Activated T-cell treated with anti-CD3 and anti-CD28 coated beads for 48 hours (primary cell): ENCODE results near the gene FFAR2.
A peak's percentile ranks its signal among the peaks of the same experiment; 100 is the strongest.

Experiments
- DNase-seq: peaks from one replicate; pipeline ENCODE4 v3.0.0-alpha.2; 2020; ENCODE audit warnings: low read depth

Gene FFAR2

GRCh38 chr19:35488677-35489076 is 40.6 kb downstream of the FFAR2 start:
- no peak for DNase-seq

- DNase-seq: no peak
These were observed 42.3 kb downstream of the FFAR2 start, which contains the start of gene KRTDAP for GRCh38 chr19:35490364-35490763. Gene KRTDAP, minus strand, starts transcription at chr19:35490464. Its CDS starts 22 bp downstream, at chr19:35490442.

- no peak for DNase-seq
These were observed 43.8 kb downstream of the FFAR2 start for GRCh38 chr19:35491836-35492360.

- DNase-seq: no peak
These were observed 45.9 kb downstream of the FFAR2 start for GRCh38 chr19:35493971-35494370.

- peak; percentile 75 for DNase-seq
These were observed 47.3 kb downstream of the FFAR2 start for GRCh38 chr19:35495107-35496064.

GRCh38 chr19:35497406-35497805 is 49.3 kb downstream of the FFAR2 start:
- DNase-seq: no peak

GRCh38 chr19:35498220-35498619 is 50.2 kb downstream of the FFAR2 start:
- no peak for DNase-seq

GRCh38 chr19:35498984-35499527 is 51.0 kb downstream of the FFAR2 start:
- DNase-seq: no peak

- DNase-seq: no peak
These were observed 52.6 kb downstream of the FFAR2 start for GRCh38 chr19:35500611-35501010.
